Activated naive CD4-positive, alpha-beta T cell treated with anti-CD3 and anti-CD28 coated beads, Interleukin-2, amount 50 U/mL, for 72 hours (primary cell): ENCODE data around the gene SCARF2. TPM values are rescaled to one million over a fixed set of nuclear protein-coding genes. Genes with fewer than 3 reads are reported as not detected.
"Not testable (repeated sequence)": the region's sequence is repeated elsewhere in the genome, so short reads cannot be mapped to it uniquely, and the experiment has no call there.

Experiments used
- ATAC-seq, 2 donors: fragments of 150-1000 bp; cut with Tn5 transposase; 2 replicates each; pipeline ENCODE4 v1.10.0; 2021; ENCODE audit warnings: mild to moderate bottlenecking in 2 of 2, moderate library complexity in 2 of 2
- DNase-seq, 2 donors: peaks; one replicate each; pipeline ENCODE4 v3.0.0; 2021 to 2022; ENCODE audit warnings: low spot score in 2 of 2
- H3K27ac Mint-ChIP-seq, 2 donors: one replicate each; pipeline ENCODE4 v1.8.0; 2022; ENCODE audit warnings: mild to moderate bottlenecking in 2 of 2, mixed read lengths in 2 of 2
- H3K36me3 Mint-ChIP-seq, 2 donors: one replicate each; pipeline ENCODE4 v1.8.0; 2022; ENCODE audit warnings: mixed read lengths in 2 of 2
- H3K9me3 Mint-ChIP-seq, 2 donors: one replicate each; pipeline ENCODE4 v1.8.0; 2022; ENCODE audit warnings: mixed read lengths in 2 of 2
- total RNA-seq, 2 donors: library from RNA; stranded (reverse); gene quantifications; one replicate each; pipeline ENCODE4 v1.2.3, GENCODE V29; 2022

The SCARF2 gene
- under 1 TPM; 0.23 to 0.91 TPM for total RNA-seq

- no peak within 1 kb of the TSS for H3K27ac Mint-ChIP-seq
- H3K36me3 Mint-ChIP-seq, result peaks cover 0 to 5% of the 10 kb centered on the region in 2 donors
- no peaks in the 10 kb centered on the region for H3K9me3 Mint-ChIP-seq
- ATAC-seq (peak; percentile 21 to 23), DNase-seq (peak in 1 of 2 donors; percentile 10)
Observed at GRCh38 chr22:20437613-20438426, at the start of gene SCARF2. Gene SCARF2, minus strand, starts transcription at chr22:20437825. Its CDS starts 71 bp downstream, at chr22:20437754.

- DNase-seq (no peak), ATAC-seq (no peak)
- no peak overlapping the region for H3K27ac Mint-ChIP-seq
- H3K9me3 Mint-ChIP-seq, result no peaks in the 10 kb centered on the region
- peaks cover 0 to 7% of the 10 kb centered on the region in 2 donors for H3K36me3 Mint-ChIP-seq
Observed at GRCh38 chr22:20486229-20486628, 48.6 kb upstream of the SCARF2 start.

GRCh38 chr22:20484948-20485683, 47.5 kb upstream of the SCARF2 start:
- DNase-seq, result no peak
- H3K9me3 Mint-ChIP-seq, result no peaks in the 10 kb centered on the region
- no peak for ATAC-seq
- H3K36me3 Mint-ChIP-seq, result peaks cover 0 to 7% of the 10 kb centered on the region in 2 donors
- peak overlapping the region in 1 of 2 donors; percentile 44 for H3K27ac Mint-ChIP-seq

- Mint-ChIP-seq H3K36me3 (peaks cover 0 to 7% of the 10 kb centered on the region in 2 donors), H3K27ac (no peak overlapping the region), H3K9me3 (no peaks in the 10 kb centered on the region)
- ATAC-seq, result no peak
- DNase-seq, result no peak
Observed at GRCh38 chr22:20483771-20484170, 46.1 kb upstream of the SCARF2 start.

GRCh38 chr22:20483143-20483506, 45.5 kb upstream of the SCARF2 start:
- not testable (repeated sequence) for DNase-seq, H3K9me3 Mint-ChIP-seq, H3K27ac Mint-ChIP-seq, ATAC-seq, H3K36me3 Mint-ChIP-seq

- H3K36me3 Mint-ChIP-seq, result peaks cover 0 to 7% of the 10 kb centered on the region in 2 donors
- no peaks in the 10 kb centered on the region for H3K9me3 Mint-ChIP-seq
- H3K27ac Mint-ChIP-seq, result no peak overlapping the region
- DNase-seq (no peak), ATAC-seq (no peak)
Observed at GRCh38 chr22:20479612-20480196, 42.1 kb upstream of the SCARF2 start.

- DNase-seq, H3K36me3 Mint-ChIP-seq, ATAC-seq, H3K9me3 Mint-ChIP-seq: not testable (repeated sequence)
- peak overlapping the region in 1 of 2 donors; percentile 57 for H3K27ac Mint-ChIP-seq
Observed at GRCh38 chr22:20478059-20478458, 40.4 kb upstream of the SCARF2 start.

GRCh38 chr22:20475569-20475968, 37.9 kb upstream of the SCARF2 start:
- not testable (repeated sequence) for H3K9me3 Mint-ChIP-seq, DNase-seq, ATAC-seq
- H3K27ac Mint-ChIP-seq, result peak overlapping the region; percentile 82 to 91
- H3K36me3 Mint-ChIP-seq, result peaks cover 0 to 15% of the 10 kb centered on the region in 2 donors

GRCh38 chr22:20475115-20475436, 37.5 kb upstream of the SCARF2 start:
- Mint-ChIP-seq H3K36me3 (peaks cover 0 to 18% of the 10 kb centered on the region in 2 donors), H3K9me3 (no peaks in the 10 kb centered on the region), H3K27ac (peak overlapping the region; percentile 82 to 91)
- ATAC-seq, result peak in 1 of 2 donors; percentile 65
- DNase-seq, result no peak

- ATAC-seq (no peak), DNase-seq (no peak)
- no peak overlapping the region for H3K27ac Mint-ChIP-seq
Observed at GRCh38 chr22:20472629-20473442, 35.2 kb upstream of the SCARF2 start.

GRCh38 chr22:20471126-20471833, 33.7 kb upstream of the SCARF2 start:
- no peak for DNase-seq
- Mint-ChIP-seq H3K36me3 (peaks cover 0 to 18% of the 10 kb centered on the region in 2 donors), H3K27ac (peak overlapping the region in 1 of 2 donors; percentile 58), H3K9me3 (no peaks in the 10 kb centered on the region)
- ATAC-seq, result no peak

More at GRCh38 chr22:20472629-20473442, 35.2 kb upstream of the SCARF2 start:
- peaks cover 0 to 18% of the 10 kb centered on the region in 2 donors for H3K36me3 Mint-ChIP-seq
- H3K9me3 Mint-ChIP-seq, result no peaks in the 10 kb centered on the region

GRCh38 chr22:20470525-20470924, 32.9 kb upstream of the SCARF2 start:
- peaks cover 3 to 18% of the 10 kb centered on the region in 2 donors for H3K36me3 Mint-ChIP-seq
- not testable (repeated sequence) for H3K9me3 Mint-ChIP-seq, H3K27ac Mint-ChIP-seq, ATAC-seq, DNase-seq

- Mint-ChIP-seq H3K9me3 (no peaks in the 10 kb centered on the region), H3K27ac (peak overlapping the region; percentile 9 to 51), H3K36me3 (peaks cover 15 to 24% of the 10 kb centered on the region in 2 donors)
- no peak for DNase-seq
- peak in 1 of 2 donors; percentile 58 for ATAC-seq
Observed at GRCh38 chr22:20469110-20469868, 31.7 kb upstream of the SCARF2 start.

- H3K36me3 Mint-ChIP-seq, result peaks cover 24 to 28% of the 10 kb centered on the region in 2 donors
- no peak for ATAC-seq
- no peak for DNase-seq
- H3K9me3 Mint-ChIP-seq, result no peaks in the 10 kb centered on the region
- H3K27ac Mint-ChIP-seq, result no peak overlapping the region
Observed at GRCh38 chr22:20466659-20467379, 29.2 kb upstream of the SCARF2 start.

GRCh38 chr22:20465759-20466077, 28.1 kb upstream of the SCARF2 start:
- no peak for DNase-seq
- no peaks in the 10 kb centered on the region for H3K9me3 Mint-ChIP-seq
- peak overlapping the region; percentile 62 to 95 for H3K27ac Mint-ChIP-seq
- peaks cover 17 to 24% of the 10 kb centered on the region in 2 donors for H3K36me3 Mint-ChIP-seq
- peak in 1 of 2 donors; percentile 21 for ATAC-seq
